Measurements from ENCODE around the gene SDC3.
"Not testable (repeated sequence)": the region's sequence is repeated elsewhere in the genome, so short reads cannot be mapped to it uniquely, and the experiment has no call there.

Gene SDC3

DNA sequence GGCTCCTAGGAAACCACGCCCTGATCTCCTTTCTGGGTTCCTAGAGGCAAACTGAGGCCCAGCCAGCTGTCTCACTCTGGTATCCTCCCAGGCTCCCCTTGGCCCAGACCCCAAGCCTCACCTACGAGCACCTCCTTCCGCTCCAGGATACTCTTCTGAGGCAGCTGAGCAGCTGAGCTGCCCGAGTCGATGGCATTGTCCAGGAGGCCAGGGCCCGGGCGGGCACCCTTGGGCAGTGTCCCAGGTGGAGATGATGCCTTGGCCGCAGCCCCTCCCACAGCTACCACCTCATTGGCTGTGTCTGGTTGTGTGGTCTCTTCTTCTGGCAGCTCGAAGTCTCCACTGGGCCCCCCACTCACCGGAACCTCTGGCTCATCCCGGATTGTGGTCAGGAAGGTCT, 34.4 kb downstream of the SDC3 start:
- no peak for DNase-seq (ENCODE audit: low spot score)

DNA sequence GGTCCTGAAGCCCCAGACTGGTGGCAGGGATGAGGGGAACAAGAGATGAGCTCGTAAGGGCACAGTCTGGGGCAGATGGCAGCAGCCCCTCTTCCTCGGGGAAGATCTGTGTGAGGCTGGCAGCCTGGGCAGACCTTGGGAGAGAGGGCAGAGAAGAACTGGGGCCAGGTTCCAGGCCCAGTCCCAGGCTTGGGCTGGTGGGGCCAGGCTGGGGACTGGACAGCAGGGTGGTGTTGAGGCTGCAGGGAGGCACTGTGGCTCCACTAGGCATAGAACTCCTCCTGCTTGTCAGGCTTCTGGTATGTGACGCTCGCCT, 35.7 kb downstream of the SDC3 start:
- DNase-seq (ENCODE audit: low spot score) = no peak

DNA sequence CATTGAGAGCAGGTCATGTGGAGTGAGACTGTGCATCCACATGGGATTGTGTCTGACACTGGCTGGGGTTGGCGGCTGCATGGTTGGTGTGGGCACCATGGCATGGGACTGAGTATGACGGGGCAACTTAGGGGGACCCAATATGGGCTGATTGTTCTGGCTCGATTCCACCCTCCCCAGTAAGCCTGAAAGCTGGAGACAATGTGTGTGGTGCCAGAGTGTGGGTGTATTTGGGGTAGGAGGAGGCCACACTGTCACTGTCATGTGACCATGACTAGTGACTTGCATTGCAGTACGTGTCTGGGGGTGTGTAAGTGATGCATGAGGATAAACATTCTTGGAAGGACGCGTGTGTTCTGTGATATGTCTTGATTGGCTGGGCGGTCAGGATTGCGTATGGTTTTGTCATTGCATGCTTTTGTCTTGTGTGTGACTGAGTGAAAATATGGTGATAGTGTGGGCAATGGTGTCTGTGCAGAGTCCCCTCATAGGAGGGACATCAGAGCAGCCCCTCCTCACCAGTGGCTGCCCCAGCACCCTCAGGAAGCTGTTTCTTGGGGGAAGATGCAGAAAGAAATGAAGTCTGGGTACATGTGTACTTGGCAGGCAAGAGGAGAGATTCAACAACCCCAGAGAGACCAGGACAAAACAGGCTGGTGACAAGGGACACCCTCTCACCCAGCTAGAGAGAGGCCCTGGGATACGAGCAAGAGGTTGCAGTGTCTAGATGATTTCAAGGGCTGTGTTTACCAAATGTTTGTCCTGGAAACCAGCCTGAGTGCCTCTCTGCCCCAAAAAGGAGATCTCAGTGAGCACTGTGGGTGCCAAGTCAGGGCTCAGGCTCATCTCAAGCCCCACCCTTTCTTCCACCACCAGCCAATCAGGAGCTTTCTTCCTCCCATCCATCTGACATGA, 36.3 kb downstream of the SDC3 start:
- no peak for DNase-seq (ENCODE audit: low spot score)

DNA sequence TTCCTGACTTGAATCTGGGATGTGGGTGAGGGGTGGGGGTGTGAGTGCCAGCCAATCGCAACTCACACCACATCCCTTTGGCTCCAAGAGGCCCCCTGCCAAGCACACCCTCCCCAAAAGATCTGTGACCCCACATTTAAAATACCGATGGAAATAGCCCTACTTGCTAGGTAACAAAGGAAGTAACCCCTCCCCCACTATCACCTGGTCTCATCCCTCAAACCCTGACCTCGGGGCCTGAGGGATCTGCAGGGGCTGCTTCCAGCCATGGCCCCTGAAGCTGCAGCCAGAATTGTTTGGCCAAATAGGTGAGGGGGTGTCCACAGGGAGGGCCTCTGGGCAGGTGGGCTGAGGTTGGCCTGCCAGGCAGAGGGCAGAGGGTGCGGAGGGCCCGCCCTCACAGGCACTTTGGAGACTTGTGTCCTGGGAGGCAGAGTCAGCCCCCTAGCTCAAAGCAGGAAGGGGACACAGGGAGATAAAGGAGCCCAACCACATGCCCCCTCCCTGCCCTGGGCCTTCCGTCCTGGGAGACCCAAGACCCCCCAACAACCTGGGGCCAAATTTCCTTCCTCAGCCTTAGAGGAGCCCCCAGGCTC, 37.2 kb downstream of the SDC3 start:
- DNase-seq (ENCODE audit: low spot score) = no peak

DNA sequence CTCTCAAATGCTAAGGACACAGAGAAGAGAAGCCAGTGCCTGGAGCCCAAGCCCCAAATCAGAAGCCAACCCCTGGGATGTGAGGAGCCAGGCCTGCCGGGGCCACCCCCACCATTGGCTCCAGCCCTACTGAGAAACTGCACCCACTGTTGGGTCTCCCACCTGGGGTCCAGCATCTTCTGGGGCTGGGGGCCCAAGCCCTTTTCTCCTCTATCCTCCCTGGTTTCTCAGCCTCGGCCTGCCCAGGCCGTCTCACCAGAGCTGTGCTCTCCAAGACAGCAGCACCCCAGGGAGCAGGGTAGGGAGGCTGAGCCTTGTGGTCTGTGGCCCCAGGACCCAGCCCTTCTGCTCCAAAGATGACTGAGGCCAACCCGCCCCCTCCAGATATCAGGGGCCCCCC, 37.9 kb downstream of the SDC3 start:
- DNase-seq (ENCODE audit: low spot score) = no peak

DNA sequence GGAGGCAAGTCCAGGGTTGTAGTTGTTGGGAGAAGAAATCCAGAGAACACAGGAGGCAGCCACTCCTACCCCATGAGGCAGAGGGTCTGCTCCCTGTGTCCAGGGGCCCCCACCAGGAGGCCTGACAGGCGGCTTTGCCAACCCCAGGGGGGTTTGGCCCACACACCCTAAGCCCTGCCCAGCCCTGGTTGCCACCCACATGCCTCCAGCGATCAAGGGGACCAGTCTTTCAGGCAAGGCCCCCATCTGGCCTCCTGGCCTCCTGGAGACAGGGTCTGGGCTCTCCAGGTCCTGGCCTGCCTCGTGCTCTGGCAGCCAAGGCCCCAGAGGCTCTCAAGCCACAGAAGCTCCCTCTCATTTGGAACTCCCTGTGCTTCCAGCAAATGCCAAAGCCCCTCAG, 38.5 kb downstream of the SDC3 start:
- no peak for DNase-seq (ENCODE audit: low spot score)

DNA sequence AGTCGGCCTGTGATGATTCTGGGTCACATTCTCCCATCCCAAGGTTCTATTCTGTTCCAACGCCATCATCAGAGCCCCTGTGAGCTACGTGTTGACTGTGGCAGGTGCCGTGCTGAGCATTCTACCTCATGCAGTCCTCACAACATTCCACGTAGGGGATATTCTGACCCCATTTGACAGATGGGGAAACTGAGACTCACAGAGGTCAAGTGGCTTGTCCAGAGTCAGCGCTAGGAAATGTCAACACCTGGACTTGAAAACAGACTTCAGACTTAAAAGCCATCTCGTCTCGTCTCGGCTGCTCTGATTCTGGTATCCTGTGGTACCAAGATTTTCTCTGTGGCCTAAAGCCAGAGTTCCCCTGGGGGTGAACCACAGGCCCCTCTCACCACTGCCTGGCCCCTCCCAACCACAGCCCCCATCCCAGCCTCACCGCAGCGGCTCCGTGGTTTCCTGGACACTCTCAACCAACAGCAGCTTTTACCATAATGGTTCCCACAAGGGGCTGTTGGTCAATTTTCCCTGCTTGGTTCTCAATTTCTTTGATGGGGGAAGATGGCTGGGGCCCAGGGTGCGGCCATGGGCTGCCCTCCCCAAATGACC, 39.6 kb downstream of the SDC3 start:
- DNase-seq (ENCODE audit: low spot score) = no peak

DNA sequence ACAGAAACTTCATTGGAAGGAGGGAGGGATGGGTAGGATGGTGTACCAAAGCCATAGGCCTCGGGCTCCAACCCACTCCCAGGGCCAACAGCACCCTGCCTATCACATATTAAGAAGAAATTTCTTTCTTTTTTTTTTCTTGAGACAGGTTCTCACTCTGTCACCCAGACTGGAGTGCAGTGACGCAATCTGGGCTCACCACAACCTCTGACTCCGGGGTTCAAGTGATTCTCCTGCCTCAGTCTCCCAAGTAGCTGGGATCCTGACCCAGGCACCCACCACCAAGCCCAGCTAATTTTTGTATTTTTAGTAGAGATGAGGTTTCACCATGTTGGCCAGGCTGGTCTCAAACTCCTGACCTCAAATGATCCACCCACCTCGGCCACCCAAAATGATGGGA, 40.5 kb downstream of the SDC3 start:
- not testable (repeated sequence) for DNase-seq (ENCODE audit: low spot score)

DNA sequence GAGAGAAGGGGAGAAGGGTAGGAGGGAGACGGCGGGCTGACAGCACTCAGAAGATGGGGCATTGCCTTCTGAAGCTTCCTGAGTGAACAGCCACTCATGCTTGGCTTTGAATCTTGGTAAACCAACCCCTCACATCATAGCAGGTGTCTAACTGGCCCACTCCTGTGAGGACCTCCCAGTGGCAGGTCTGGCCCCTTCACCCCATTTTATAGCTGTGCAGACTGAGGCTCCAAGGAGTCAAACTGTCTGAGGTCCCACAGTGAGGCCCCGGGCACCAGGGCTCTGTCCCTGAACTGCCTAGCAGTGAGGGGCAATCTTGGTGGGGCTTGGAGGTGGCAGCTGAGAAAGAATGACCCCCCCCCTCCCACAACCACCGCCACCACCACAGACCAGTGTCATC, 41.0 kb downstream of the SDC3 start:
- no peak for DNase-seq (ENCODE audit: low spot score)

DNA sequence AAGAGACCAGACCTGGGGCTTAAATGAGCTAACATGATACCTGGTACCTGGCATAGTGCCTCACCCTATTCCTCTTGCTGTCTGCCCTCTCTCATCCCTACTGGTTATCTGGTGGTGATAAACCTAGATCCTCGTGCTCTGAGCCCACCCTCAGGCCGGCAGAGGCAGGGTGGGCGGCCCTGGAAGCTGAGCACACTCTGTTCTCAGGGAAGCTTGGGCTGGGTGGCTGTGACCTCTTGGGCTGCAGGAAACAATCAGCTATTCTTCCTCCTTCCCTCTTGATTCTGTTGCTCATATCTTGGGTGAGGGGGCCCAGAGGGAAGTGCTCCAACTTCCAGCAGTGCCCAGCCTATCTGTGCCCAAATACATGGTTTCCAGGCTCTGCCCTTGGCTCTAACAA, 42.0 kb downstream of the SDC3 start:
- DNase-seq (ENCODE audit: low spot score) = no peak

DNA sequence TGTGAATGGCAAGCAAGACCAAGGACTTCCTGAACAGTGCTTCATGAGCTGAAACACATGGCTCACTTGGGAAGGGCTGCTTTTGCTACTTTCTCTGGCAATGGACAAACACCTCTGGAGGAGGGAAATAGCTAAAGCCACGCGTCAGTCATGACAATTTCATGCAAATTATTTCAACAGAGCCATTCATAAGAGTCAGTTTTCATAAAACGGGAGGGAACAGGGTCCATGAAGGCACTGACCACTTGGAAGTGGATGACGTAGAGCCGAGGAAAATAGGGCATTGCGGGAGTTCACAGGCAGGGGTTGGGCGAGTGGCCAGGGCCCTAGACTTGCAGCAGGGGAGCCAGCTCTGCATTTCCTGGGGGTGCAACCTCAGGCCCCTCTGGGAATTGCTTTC, 43.9 kb downstream of the SDC3 start:
- DNase-seq (ENCODE audit: low spot score) = no peak

DNA sequence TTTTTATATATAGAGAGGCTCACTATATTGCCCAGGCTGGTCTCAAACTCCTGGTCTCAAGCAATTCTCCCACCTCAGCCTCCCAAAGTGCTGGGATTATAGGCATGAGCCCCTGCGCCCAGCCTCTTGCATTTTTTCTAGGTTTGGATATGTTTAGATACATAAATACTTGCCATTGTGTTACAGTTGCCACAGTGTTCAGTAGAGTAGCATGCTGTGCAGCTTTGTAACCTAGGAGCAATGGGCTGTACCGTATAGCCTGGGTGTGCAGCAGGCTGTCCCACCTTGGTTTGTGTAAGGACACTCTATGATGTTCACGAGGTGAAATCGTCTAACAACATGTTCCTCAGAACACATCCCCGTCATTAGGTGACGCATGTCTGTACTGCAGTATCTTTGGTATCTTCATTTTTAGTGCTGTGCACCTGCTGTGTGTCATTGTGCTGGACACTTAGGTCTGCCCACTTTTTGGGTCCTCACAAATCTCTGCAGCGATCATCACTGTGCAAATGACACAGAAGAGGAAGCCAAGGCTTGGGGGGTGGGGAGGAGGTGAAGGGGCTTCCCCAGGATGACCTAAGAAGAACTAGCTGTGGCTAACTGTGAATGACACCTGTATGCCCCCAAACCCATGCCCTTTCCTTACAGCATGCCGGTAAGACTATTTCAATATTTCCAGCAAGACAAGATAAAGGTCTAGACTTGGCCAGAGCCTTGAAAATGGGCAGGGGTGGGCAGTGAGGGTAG, 44.5 kb downstream of the SDC3 start:
- no peak for DNase-seq (ENCODE audit: low spot score)

DNA sequence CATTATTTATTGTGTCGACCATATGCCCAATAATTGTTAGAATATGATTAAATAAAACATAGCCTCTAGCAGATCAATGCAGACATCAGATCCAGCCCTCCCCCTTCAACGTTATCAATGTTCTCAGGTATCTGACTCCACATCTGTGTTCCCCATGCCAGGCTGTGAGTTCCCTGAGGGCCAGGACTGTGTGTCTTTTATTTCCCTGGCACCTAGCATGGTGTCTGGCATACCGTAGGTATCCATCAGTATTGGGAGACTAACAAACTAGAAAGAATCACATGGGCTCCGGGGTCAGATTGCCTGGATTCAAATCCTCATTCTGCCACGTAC, 48.3 kb downstream of the SDC3 start:
- no peak for DNase-seq (ENCODE audit: low spot score)

DNA sequence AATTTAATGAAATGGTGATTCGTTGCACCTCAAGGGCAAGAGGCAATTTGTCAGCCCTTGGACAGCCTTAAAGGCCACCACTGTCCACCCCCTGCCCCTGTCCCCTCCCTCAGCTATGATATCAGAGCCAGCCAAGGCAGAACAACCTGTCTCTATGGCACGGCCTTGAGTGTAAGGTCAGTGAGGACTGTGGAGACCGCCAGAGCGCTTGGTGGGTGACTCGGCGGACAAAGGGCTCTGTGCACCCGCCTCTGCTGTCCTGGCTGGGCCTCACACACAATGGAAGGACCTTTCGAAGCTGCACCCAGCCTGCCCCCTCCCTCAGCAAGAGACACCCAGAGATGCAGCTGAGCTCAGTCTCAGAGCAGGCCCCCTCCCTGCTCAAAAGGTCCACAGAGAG, 50.6 kb downstream of the SDC3 start:
- DNase-seq (ENCODE audit: low spot score) = no peak

DNA sequence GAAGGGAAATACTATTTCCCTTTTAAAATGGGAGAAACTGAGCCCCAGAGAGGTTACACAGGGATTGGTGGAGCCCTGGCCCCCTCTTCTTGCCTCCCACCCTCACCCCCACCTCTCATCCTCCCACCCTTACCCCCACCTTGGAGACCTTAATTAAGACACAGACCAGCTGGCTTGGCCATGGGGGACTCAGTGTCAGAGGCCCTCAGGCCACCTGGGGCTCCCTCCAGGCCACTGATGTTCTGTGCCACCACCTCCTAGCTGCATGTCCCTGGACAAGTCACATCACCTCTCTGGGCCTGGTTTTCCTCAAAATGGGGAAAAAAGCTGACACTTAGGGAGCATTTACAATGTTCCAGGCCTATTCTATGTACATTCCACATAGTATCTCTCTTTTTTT, 51.5 kb downstream of the SDC3 start:
- DNase-seq (ENCODE audit: low spot score) = no peak

DNA sequence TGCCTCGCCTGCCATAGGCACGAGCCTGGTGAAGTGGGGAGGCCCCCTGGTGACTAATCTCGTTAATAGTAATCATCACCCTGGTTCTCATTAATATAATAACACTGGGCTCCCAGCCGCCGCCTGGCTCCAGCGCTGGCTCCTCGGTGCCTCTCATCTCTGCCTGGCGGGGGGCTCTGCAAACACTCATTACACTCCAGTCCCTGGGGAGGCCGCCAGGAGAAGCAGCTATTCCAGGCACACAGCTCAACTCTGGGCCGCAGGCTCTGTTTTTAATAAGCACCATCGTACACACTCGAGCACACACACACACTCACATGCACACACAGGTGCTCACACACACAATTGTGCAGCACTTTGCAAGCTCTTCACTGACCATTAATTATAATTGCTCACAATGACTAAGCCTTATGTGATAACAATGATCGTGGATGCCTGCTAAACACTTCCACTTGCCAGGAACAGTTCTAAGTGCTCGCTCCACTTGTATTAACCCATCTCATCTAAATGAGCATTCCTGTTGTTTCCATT, 52.2 kb downstream of the SDC3 start:
- no peak for DNase-seq (ENCODE audit: low spot score)

DNA sequence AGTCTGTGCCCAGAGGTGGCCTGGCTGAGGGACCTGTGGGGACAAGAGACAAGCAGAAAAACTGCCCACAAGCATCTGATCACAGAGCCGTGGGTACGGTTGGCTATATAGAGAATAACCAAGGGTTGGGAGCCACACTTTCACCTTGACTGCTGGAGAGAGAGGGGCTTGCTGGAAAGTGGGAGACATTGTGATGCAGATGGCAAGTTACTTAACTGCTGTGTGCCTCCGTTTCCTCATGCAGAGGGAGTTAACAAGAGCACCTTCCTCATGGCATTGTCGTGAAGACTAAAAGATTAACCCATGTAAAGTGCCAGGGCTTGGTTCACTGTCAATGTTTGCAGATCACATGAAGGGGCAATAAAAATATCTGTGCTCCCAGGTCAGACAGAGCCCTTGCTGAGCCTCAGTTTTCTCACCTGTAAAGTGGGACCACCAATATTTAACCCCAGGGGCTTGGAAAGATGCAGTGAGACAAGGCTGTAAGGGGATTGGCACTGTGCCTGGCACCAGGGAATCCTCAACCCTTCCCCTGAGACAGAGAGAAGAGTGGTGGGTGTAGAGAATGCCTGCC, 52.8 kb downstream of the SDC3 start:
- no peak for DNase-seq (ENCODE audit: low spot score)

DNA sequence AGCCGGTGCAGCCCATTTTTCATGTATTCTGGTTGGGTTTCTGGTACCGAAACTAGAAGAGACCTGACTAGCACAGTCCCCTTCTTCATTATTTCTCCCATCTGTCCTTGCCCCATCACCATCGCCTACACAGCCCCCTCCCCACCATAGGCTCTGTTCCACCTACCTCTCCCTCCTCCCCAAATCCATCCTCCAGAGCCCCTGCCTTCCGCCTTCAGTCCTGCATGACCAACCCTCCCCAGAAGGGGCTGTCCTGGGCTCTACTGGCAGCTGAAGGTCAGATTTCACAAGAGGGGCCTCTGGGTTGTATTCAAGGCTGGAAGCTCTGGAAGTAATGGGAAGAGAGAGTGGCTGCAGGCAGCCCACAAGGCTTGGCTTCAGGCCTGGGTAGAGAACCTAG, 55.2 kb downstream of the SDC3 start:
- no peak for DNase-seq (ENCODE audit: low spot score)

DNA sequence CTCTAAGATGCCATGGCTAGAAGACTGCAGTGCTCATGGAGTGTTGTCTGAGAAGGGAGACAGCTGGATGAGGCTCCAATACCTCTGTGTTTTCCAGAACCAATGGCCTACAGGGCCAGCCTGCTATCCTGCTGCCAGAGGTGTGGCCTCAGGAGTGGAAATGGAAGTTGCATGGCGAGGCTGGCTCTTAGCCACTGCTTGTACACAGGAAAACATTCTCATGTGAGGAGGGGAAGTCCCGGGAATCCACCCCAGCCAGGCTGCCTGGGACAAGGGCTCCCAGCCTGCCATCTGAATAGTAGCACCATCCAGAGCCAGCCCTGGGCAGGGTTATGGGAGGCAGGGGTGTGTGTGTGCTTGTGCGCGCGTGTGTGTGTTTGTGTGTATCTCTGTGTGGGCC, 56.5 kb downstream of the SDC3 start:
- DNase-seq (ENCODE audit: low spot score) = no peak

DNA sequence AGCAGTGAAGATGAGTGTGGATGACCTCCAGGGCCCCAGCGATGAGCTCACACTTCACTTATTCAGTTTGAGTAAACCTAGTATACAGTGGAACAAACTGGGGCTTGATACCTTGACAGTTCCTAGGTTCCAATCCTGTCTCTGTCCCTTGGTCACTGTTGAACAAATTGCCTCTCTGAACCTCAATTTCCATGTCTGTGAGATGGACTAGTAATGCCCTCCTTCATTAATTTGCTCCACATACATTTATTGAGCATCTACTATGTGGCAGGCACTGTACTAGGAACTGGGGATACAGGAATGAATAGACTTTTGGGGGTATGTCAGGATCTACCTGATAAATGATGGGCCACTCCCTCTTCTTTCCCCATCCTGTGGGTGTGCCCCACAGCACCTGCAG, 57.3 kb downstream of the SDC3 start:
- no peak for DNase-seq (ENCODE audit: low spot score)

DNA sequence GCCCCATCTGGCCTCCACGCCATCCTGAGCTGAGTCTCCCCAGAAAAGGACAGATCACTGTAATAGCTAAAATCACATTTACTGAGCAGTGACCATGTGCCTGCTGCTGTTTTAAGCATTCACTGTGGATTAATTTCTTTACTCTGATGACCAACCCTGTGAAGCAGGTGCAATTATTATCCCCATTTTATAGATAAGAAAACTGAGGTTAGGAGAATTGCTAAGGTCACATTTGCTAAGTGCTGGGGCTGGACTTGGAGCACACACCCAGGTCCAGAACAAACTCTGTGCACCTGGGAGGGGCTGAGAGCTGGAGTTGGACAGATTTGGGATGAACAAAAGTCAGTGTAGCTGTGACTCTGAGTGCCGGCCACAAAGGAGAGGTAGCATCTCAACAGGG, 58.0 kb downstream of the SDC3 start:
- no peak for DNase-seq (ENCODE audit: low spot score)

DNA sequence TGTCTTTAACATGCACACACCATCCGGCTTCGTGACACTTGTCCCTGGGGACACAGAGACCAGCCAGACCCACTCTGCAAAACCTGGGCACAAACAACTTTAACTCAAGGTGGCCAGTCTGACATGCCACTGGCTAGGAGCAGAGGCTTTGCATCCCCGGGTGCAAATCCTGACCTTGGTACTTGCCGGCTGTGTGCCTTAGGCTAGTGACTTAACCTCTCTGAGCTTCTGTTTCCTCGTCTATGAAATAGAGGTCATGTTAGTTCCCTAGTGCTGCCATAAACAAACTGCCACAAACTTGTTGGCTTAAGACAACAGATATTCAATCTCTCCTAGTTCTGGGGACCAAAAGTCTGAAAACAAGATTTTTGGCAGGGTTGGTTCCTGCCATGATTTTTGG, 60.4 kb downstream of the SDC3 start:
- DNase-seq (ENCODE audit: low spot score) = no peak

Measured in globus pallidus (tissue), 1 donor.